Smooth muscle cell (in vitro differentiated cells): Measurements from ENCODE around the gene RALGDS. TPM values are rescaled to one million over a fixed set of nuclear protein-coding genes. Genes with fewer than 3 reads are reported as not detected.

Experiments
- DNase-seq: peaks from one replicate; lab custom pipeline; 2025; ENCODE audit not compliant: unreplicated experiment; lab: John Stamatoyannopoulos, UW
- H2AFZ ChIP-seq: fragments of 200-600 bp; sonication (generic); 2 replicates; pipeline ENCODE4 v1.6.0; 2016; ENCODE audit warnings: antibody characterized with exemption, low read depth, mild to moderate bottlenecking
- H3F3A ChIP-seq: fragments of 200-600 bp; sonication (generic); 2 replicates; pipeline ENCODE4 v1.6.0; 2017; ENCODE audit warnings: antibody characterized with exemption, low read depth
- H3K27ac ChIP-seq: fragments of 200-600 bp; sonication (generic); 2 replicates; pipeline ENCODE4 v1.5.1; 2016; ENCODE audit warnings: low read depth, mild to moderate bottlenecking
- H3K27me3 ChIP-seq: fragments of 200-600 bp; sonication (generic); 2 replicates; pipeline ENCODE4 v1.6.1; 2016; ENCODE audit warnings: low read depth, mild to moderate bottlenecking
- H3K36me3 ChIP-seq: fragments of 200-600 bp; sonication (generic); 2 replicates; pipeline ENCODE4 v1.5.1; 2016; ENCODE audit warnings: low read depth
- H3K4me1 ChIP-seq: fragments of 200-600 bp; sonication (generic); 2 replicates; pipeline ENCODE4 v1.5.1; 2016; ENCODE audit warnings: low read depth
- H3K4me2 ChIP-seq: fragments of 200-600 bp; sonication (generic); 2 replicates; pipeline ENCODE4 v1.6.0; 2016; ENCODE audit warnings: mild to moderate bottlenecking
- H3K4me3 ChIP-seq: fragments of 200-600 bp; sonication (generic); 2 replicates; pipeline ENCODE4 v1.5.1; 2016; ENCODE audit warnings: mild to moderate bottlenecking
- H3K79me2 ChIP-seq: fragments of 200-600 bp; sonication (generic); 2 replicates; pipeline ENCODE4 v1.6.0; 2016; ENCODE audit warnings: low read depth, mild to moderate bottlenecking
- H3K9ac ChIP-seq: fragments of 200-600 bp; sonication (generic); 2 replicates; pipeline ENCODE4 v1.6.0; 2016; ENCODE audit warnings: low read depth
- H3K9me3 ChIP-seq: fragments of 200-600 bp; sonication (generic); replicated peaks from 2 replicates; pipeline ENCODE4 v1.5.1; 2016; ENCODE audit warnings: low read depth
- H4K20me1 ChIP-seq: fragments of 200-600 bp; sonication (generic); 2 replicates; pipeline ENCODE4 v1.6.0; 2016; ENCODE audit warnings: low read depth
- WGBS: methylation state at CpG from one replicate; pipeline ENCODE4 v1.1.7; 2016; ENCODE audit warnings: low lambda C conversion rate; 5-methylcytosine and 5-hydroxymethylcytosine counted together
- polyA plus RNA-seq: library from polyadenylated mRNA; unstranded; fragments of >200 nt; fragmentation: Nextera tagmentation; extraction: Ambion mirVana; gene quantifications from 2 replicates; pipeline ENCODE4 v1.2.1, GENCODE V29; 2016
- total RNA-seq: library from RNA; depleted of rRNA; stranded (reverse); fragments of >200 nt; gene quantifications from 2 replicates; pipeline ENCODE4 v1.2.3, GENCODE V29; 2014
- TF ChIP-seq, protein P1 (sequence below): fragments of 200-600 bp; sonication (generic); IDR thresholded peaks from 2 replicates; pipeline ENCODE4 v1.5.1; 2017; ENCODE audit warnings: borderline replicate concordance, mild to moderate bottlenecking, antibody characterized with exemption; ENCODE audit not compliant: insufficient read depth, poor library complexity, severe bottlenecking

The RALGDS gene
- total and polyA plus RNA-seq, 2 experiments from 2014 or later = 27.8 to 37.7 TPM

DNA sequence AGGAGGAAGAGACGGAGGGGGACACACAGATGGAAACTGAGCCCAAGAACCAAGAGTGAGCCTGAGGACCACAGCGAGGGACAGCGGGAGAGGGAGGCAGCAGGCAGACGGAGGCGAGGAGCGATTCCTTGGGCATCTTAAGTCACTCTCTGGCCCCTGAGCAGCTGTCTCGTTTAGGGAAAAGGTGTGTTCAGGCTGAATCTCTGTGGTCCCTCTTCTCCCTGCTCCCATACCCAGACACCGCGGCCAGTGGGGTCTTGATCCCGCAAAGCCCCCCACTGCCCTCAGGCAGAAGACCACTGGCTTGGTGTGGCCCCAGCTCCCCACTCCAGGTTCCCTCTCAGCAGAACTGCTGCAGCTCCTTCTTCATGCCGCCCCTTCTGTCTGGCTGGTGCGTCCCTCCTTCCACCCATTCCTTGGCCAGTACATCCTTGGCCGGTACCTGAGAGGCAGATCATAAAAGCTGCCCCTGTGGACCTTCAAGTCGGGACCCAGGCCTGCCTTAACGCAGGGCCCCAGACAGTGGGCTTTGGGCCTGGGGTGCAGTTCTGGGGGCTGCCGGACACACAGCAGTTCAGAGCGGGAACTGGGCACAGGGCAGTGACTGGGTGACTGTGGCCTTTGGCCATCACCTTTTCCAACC is 5.8 kb upstream of the RALGDS start:
- Histone ChIP-seq H3K9me3 (no peaks in the 10 kb centered on the region), H3K9ac (no peak overlapping the region), H3K4me2 (peak overlapping the region; percentile 28), H2AFZ (no peak overlapping the region), H3K36me3 (no peaks in the 10 kb centered on the region), H3K27me3 (no peaks in the 10 kb centered on the region), H3K79me2 (peaks cover 13% of the 10 kb centered on the region), H3K4me1 (no peaks in the 10 kb centered on the region), H4K20me1 (peaks cover 91% of the 10 kb centered on the region), H3F3A (peaks cover 8% of the 10 kb centered on the region), H3K4me3 (no peak overlapping the region), H3K27ac (no peak overlapping the region)
- 91% methylated on average over 17 of the region's 17 CpGs for WGBS
- DNase-seq = no peak
- TF ChIP-seq, protein P1, sequence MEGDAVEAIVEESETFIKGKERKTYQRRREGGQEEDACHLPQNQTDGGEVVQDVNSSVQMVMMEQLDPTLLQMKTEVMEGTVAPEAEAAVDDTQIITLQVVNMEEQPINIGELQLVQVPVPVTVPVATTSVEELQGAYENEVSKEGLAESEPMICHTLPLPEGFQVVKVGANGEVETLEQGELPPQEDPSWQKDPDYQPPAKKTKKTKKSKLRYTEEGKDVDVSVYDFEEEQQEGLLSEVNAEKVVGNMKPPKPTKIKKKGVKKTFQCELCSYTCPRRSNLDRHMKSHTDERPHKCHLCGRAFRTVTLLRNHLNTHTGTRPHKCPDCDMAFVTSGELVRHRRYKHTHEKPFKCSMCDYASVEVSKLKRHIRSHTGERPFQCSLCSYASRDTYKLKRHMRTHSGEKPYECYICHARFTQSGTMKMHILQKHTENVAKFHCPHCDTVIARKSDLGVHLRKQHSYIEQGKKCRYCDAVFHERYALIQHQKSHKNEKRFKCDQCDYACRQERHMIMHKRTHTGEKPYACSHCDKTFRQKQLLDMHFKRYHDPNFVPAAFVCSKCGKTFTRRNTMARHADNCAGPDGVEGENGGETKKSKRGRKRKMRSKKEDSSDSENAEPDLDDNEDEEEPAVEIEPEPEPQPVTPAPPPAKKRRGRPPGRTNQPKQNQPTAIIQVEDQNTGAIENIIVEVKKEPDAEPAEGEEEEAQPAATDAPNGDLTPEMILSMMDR = no peak

DNA sequence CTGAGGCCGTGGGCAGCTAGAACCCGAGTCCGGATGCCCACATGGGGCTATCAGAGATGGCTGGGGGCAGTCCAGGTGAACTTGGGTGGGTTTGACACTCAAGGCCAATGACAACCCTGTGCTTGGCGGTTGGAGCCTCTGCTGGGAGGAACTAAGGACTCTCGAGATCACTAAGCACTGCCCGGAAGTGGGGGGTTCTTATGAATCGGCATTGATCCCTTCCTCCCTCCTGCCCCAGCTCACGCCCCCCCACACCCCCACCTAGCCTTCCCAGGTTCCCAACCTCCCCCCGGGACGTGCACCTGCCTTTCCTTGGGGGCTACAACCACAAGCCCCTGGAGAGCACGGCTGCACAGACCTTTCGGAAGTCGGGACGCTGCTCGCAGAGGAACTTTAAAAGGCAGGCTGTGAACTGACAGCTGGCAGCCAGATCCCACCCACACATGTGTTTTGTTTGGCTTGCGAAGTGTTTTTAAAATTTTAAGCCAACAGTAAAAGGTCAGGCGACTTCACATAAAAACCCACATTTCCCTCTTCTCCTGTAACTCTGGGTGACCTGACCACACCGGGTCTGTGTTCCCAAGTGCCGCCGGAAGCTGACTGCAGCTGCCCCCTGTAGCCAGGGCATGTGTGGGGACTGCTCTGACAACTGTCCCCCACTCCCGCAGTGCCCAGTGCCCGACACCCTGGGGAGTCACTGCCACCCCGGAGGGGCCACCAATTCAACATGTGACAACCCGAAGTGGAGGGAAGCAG is 5.1 kb upstream of the RALGDS start:
- no peaks in the 10 kb centered on the region for H3K9me3 ChIP-seq
- 60% methylated on average over 23 of the region's 24 CpGs for WGBS
- no peak overlapping the region for H3K4me3 ChIP-seq
- no peak overlapping the region for H3K27ac ChIP-seq
- no peaks in the 10 kb centered on the region for H3K36me3 ChIP-seq
- TF ChIP-seq, protein P1 = no peak
- H3K4me1 ChIP-seq = no peaks in the 10 kb centered on the region
- peaks cover 9% of the 10 kb centered on the region for H3K79me2 ChIP-seq
- no peak overlapping the region for H2AFZ ChIP-seq
- H3F3A ChIP-seq = peaks cover 12% of the 10 kb centered on the region
- H3K9ac ChIP-seq = no peak overlapping the region
- H3K27me3 ChIP-seq = no peaks in the 10 kb centered on the region
- DNase-seq = no peak
- H4K20me1 ChIP-seq = peaks cover 89% of the 10 kb centered on the region
- peak overlapping the region; percentile 28 for H3K4me2 ChIP-seq

DNA sequence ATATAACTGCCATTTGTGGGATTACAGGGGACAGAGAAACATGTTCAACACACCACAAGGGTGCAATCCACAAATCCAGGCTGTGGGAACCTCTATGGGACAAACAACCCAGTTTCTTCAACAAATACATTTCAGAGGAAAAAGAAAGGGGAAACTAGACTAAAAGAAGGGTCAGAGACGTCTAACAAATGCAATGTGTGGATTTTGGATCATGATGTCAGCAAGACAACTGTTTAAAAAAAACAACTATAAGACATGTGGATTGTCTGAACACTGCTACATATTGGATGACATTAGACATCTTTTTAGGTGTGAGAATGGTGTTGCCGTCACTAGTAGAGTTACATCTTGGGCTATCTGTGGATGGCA is 3.9 kb upstream of the RALGDS start:
- H3K9ac ChIP-seq = no peak overlapping the region
- TF ChIP-seq, protein P1 = no peak
- H3K79me2 ChIP-seq = peaks cover 5% of the 10 kb centered on the region
- peaks cover 3% of the 10 kb centered on the region for H3K4me1 ChIP-seq
- no peak overlapping the region for H3K4me3 ChIP-seq
- H3K4me2 ChIP-seq = no peak overlapping the region
- peaks cover 88% of the 10 kb centered on the region for H4K20me1 ChIP-seq
- no peak for DNase-seq
- peaks cover 12% of the 10 kb centered on the region for H3F3A ChIP-seq
- no peak overlapping the region for H3K27ac ChIP-seq
- no peaks in the 10 kb centered on the region for H3K36me3 ChIP-seq
- H3K27me3 ChIP-seq = no peaks in the 10 kb centered on the region
- no peak overlapping the region for H2AFZ ChIP-seq
- WGBS = 79% methylated on average over 2 of the region's 2 CpGs
- H3K9me3 ChIP-seq = no peaks in the 10 kb centered on the region
